Stimulated activated naive B cell treated with anti-CD40 and anti-IgM and Interleukin-4, amounts not matched to agents 10 μg/mL and 1 μg/mL and 100 μg/mL, for 72 hours (primary cell): Measurements from ENCODE around the gene HFM1.
"Not testable (repeated sequence)": the region's sequence is repeated elsewhere in the genome, so short reads cannot be mapped to it uniquely, and the experiment has no call there.

Source experiments
- ATAC-seq, 2 donors: fragments of 150-1000 bp; cut with Tn5 transposase; replicated peaks; 2 replicates each; pipeline ENCODE4 v1.10.0; 2021; ENCODE audit warnings: moderate library complexity in 1 of 2
- DNase-seq: peaks from one replicate; pipeline ENCODE4 v3.0.0; 2021
- H3K27ac Mint-ChIP-seq: one replicate; pipeline ENCODE4 v1.8.0; 2022; ENCODE audit warnings: mild to moderate bottlenecking, mixed read lengths
- H3K27me3 Mint-ChIP-seq, 2 donors: one replicate each; pipeline ENCODE4 v1.8.0; 2022; ENCODE audit warnings: mixed read lengths in 2 of 2
- H3K36me3 Mint-ChIP-seq, 2 donors: one replicate each; pipeline ENCODE4 v1.8.0; 2022; ENCODE audit warnings: mixed read lengths in 2 of 2, mild to moderate bottlenecking in 1 of 2
- H3K4me1 Mint-ChIP-seq, 2 donors: one replicate each; pipeline ENCODE4 v1.8.0; 2022; ENCODE audit warnings: mixed read lengths in 2 of 2, mild to moderate bottlenecking in 1 of 2
- H3K4me3 Mint-ChIP-seq, 2 donors: one replicate each; pipeline ENCODE4 v1.8.0; 2022; ENCODE audit warnings: mild to moderate bottlenecking in 2 of 2, mixed read lengths in 2 of 2, moderate library complexity in 1 of 2
- H3K9me3 Mint-ChIP-seq, 2 donors: one replicate each; pipeline ENCODE4 v1.8.0; 2022; ENCODE audit warnings: mixed read lengths in 2 of 2, mild to moderate bottlenecking in 1 of 2

The HFM1 gene

GRCh38 chr1:91334856-91335255, 69.8 kb downstream of the HFM1 start:
- Mint-ChIP-seq H3K36me3 (no peaks in the 10 kb centered on the region), H3K9me3 (peaks cover 0 to 11% of the 10 kb centered on the region in 2 donors), H3K27ac (no peak overlapping the region), H3K4me1 (no peaks in the 10 kb centered on the region), H3K4me3 (no peak overlapping the region), H3K27me3 (peaks cover 0 to 12% of the 10 kb centered on the region in 2 donors)
- DNase-seq (no peak), ATAC-seq (no peak)

- H3K9me3 Mint-ChIP-seq, result peaks cover 0 to 3% of the 10 kb centered on the region in 2 donors
Observed at GRCh38 chr1:91325456-91325855, 79.2 kb downstream of the HFM1 start.

DNA sequence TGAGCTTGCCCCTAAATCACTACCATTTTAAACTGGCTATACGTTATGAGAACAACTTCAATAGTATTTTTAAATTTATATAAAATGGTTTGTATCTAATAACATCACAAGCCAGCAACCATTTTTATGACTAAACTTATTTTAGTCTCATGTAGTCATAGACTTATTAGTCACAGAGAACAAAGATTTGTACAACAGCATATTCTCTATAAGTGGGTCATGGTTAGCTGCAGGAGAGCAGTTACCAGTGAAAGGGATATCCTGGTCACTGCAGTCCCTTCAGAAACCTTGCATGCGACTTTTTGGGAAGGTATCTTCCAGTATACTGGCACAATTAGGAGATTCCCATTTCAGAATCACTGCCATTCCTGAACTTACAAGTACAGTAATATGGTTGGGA, 90.0 kb downstream of the HFM1 start:
- Mint-ChIP-seq H3K4me1 (no peaks in the 10 kb centered on the region), H3K27me3 (no peaks in the 10 kb centered on the region), H3K27ac (no peak overlapping the region), H3K36me3 (peaks cover 0 to 4% of the 10 kb centered on the region in 2 donors), H3K9me3 (peaks cover 5 to 13% of the 10 kb centered on the region in 2 donors), H3K4me3 (no peak overlapping the region)
- ATAC-seq (no peak), DNase-seq (no peak)

More at GRCh38 chr1:91325456-91325855, 79.2 kb downstream of the HFM1 start:
- Mint-ChIP-seq H3K27ac (no peak overlapping the region), H3K27me3 (peaks cover 0 to 4% of the 10 kb centered on the region in 2 donors), H3K36me3 (no peaks in the 10 kb centered on the region), H3K4me3 (no peak overlapping the region), H3K4me1 (no peaks in the 10 kb centered on the region)
- ATAC-seq (no peak), DNase-seq (no peak)

- Mint-ChIP-seq H3K4me1 (no peaks in the 10 kb centered on the region), H3K27ac (no peak overlapping the region), H3K4me3 (no peak overlapping the region)
Observed at GRCh38 chr1:91311672-91312071, 93.0 kb downstream of the HFM1 start.

GRCh38 chr1:91308544-91308943, 96.1 kb downstream of the HFM1 start:
- H3K9me3 Mint-ChIP-seq, result peaks cover 12 to 20% of the 10 kb centered on the region in 2 donors
- no peak overlapping the region for H3K27ac Mint-ChIP-seq
- no peak for ATAC-seq
- no peaks in the 10 kb centered on the region for H3K27me3 Mint-ChIP-seq
- peaks cover 0 to 6% of the 10 kb centered on the region in 2 donors for H3K36me3 Mint-ChIP-seq
- no peaks in the 10 kb centered on the region for H3K4me1 Mint-ChIP-seq
- no peak for DNase-seq
- no peak overlapping the region for H3K4me3 Mint-ChIP-seq

More at GRCh38 chr1:91311672-91312071, 93.0 kb downstream of the HFM1 start:
- ATAC-seq, result no peak
- Mint-ChIP-seq H3K36me3 (peaks cover 0 to 6% of the 10 kb centered on the region in 2 donors), H3K27me3 (no peaks in the 10 kb centered on the region), H3K9me3 (peaks cover 12 to 20% of the 10 kb centered on the region in 2 donors)
- no peak for DNase-seq

- no peak for DNase-seq
- H3K27ac Mint-ChIP-seq, result no peak overlapping the region
- H3K27me3 Mint-ChIP-seq, result no peaks in the 10 kb centered on the region
- H3K9me3 Mint-ChIP-seq, result peaks cover 14 to 20% of the 10 kb centered on the region in 2 donors
- H3K4me3 Mint-ChIP-seq, result no peak overlapping the region
- peaks cover 0 to 6% of the 10 kb centered on the region in 2 donors for H3K36me3 Mint-ChIP-seq
- H3K4me1 Mint-ChIP-seq, result no peaks in the 10 kb centered on the region
- no peak for ATAC-seq
Observed at GRCh38 chr1:91307784-91308409, 96.7 kb downstream of the HFM1 start.

GRCh38 chr1:91303165-91303564, 101.5 kb downstream of the HFM1 start:
- Mint-ChIP-seq H3K4me1 (no peaks in the 10 kb centered on the region), H3K36me3 (peaks cover 0 to 3% of the 10 kb centered on the region in 2 donors), H3K4me3 (no peak overlapping the region), H3K9me3 (peaks cover 7% of the 10 kb centered on the region in 2 donors), H3K27me3 (no peaks in the 10 kb centered on the region), H3K27ac (no peak overlapping the region)
- ATAC-seq, result no peak
- DNase-seq, result no peak

DNA sequence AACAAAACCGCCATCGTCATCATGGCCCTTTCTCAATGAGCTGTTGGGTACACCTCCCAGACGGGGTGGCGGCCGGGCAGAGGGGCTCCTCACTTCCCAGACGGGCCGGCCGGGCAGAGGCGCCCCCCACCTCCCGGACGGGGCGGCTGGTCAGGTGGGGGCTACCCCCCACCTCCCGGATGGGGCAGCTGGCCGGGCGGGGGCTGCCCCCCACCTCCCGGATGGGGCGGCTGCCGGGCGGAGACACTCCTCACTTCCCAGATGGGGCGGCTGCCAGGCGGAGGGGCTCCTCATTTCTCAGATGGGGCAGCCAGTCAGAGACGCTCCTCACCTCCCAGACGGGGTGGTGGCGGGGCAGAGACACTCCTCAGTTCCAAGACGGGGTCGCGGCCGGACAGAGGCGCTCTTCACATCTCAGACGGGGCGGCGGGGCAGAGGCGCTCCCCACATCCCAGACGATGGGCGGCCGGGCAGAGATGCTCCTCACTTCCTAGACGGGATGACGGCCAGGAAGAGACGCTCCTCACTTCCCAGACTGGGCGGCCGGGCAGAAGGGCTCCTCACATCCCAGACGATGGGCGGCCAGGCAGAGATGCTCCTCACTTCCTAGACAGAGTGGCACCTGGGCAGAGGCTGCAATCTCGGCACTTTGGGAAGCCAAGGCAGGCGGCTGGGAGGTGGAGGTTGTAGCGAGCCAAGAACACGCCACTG, 115.6 kb downstream of the HFM1 start:
- H3K36me3 Mint-ChIP-seq, H3K27me3 Mint-ChIP-seq, ATAC-seq, H3K4me1 Mint-ChIP-seq, H3K4me3 Mint-ChIP-seq, H3K27ac Mint-ChIP-seq, H3K9me3 Mint-ChIP-seq, DNase-seq: not testable (repeated sequence)

DNA sequence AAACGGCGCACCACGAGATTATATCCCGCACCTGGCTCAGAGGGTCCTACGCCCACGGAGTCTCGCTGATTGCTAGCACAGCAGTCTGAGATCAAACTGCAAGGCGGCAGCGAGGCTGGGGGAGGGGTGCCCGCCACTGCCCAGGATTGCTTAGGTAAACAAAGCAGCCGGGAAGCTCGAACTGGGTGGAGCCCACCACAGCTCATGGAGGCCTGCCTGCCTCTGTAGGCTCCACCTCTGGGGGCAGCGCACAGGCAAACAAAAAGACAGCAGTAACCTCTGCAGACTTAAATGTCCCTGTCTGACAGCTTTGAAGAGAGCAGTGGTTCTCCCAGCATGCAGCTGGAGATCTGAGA, 117.7 kb downstream of the HFM1 start:
- H3K27me3 Mint-ChIP-seq, H3K4me1 Mint-ChIP-seq: not testable (repeated sequence)

GRCh38 chr1:91286259-91286961, 118.2 kb downstream of the HFM1 start:
- H3K36me3 Mint-ChIP-seq, H3K27me3 Mint-ChIP-seq, H3K4me3 Mint-ChIP-seq, H3K27ac Mint-ChIP-seq, H3K4me1 Mint-ChIP-seq, ATAC-seq, H3K9me3 Mint-ChIP-seq, DNase-seq: not testable (repeated sequence)

More for the DNA sequence above, 117.7 kb downstream of the HFM1 start:
- H3K9me3 Mint-ChIP-seq, H3K4me3 Mint-ChIP-seq, H3K27ac Mint-ChIP-seq, ATAC-seq, H3K36me3 Mint-ChIP-seq, DNase-seq: not testable (repeated sequence)

- DNase-seq (no peak), ATAC-seq (no peak)
- H3K27ac Mint-ChIP-seq, result no peak overlapping the region
- H3K27me3 Mint-ChIP-seq, result peaks cover 6 to 9% of the 10 kb centered on the region in 2 donors
- no peaks in the 10 kb centered on the region for H3K36me3 Mint-ChIP-seq
- peaks cover 0 to 1% of the 10 kb centered on the region in 2 donors for H3K4me1 Mint-ChIP-seq
- no peak overlapping the region for H3K4me3 Mint-ChIP-seq
- H3K9me3 Mint-ChIP-seq, result no peaks in the 10 kb centered on the region
Observed at GRCh38 chr1:91283421-91283726, 121.3 kb downstream of the HFM1 start.

GRCh38 chr1:91282695-91283420, 121.8 kb downstream of the HFM1 start:
- peak; percentile 9 for DNase-seq
- H3K4me1 Mint-ChIP-seq, result peaks cover 0 to 1% of the 10 kb centered on the region in 2 donors
- ATAC-seq, result peak; percentile 55 to 62
- no peaks in the 10 kb centered on the region for H3K36me3 Mint-ChIP-seq
- peaks cover 6 to 9% of the 10 kb centered on the region in 2 donors for H3K27me3 Mint-ChIP-seq
- no peak overlapping the region for H3K4me3 Mint-ChIP-seq
- H3K9me3 Mint-ChIP-seq, result no peaks in the 10 kb centered on the region
- H3K27ac Mint-ChIP-seq, result no peak overlapping the region

GRCh38 chr1:91281782-91282181, 122.9 kb downstream of the HFM1 start:
- H3K4me3 Mint-ChIP-seq, result no peak overlapping the region
- H3K36me3 Mint-ChIP-seq, result no peaks in the 10 kb centered on the region
- H3K9me3 Mint-ChIP-seq, result no peaks in the 10 kb centered on the region
- H3K27me3 Mint-ChIP-seq, result peaks cover 0 to 9% of the 10 kb centered on the region in 2 donors
- ATAC-seq (no peak), DNase-seq (no peak)
- peaks cover 0 to 1% of the 10 kb centered on the region in 2 donors for H3K4me1 Mint-ChIP-seq
- H3K27ac Mint-ChIP-seq, result no peak overlapping the region

GRCh38 chr1:91278754-91279153, 125.9 kb downstream of the HFM1 start:
- Mint-ChIP-seq H3K4me1 (peaks cover 0 to 1% of the 10 kb centered on the region in 2 donors), H3K27me3 (peaks cover 0 to 5% of the 10 kb centered on the region in 2 donors), H3K36me3 (no peaks in the 10 kb centered on the region), H3K4me3 (no peak overlapping the region), H3K9me3 (no peaks in the 10 kb centered on the region), H3K27ac (no peak overlapping the region)
- no peak for DNase-seq
- no peak for ATAC-seq
